Measurements from ENCODE around the gene GNG12.

DNA sequence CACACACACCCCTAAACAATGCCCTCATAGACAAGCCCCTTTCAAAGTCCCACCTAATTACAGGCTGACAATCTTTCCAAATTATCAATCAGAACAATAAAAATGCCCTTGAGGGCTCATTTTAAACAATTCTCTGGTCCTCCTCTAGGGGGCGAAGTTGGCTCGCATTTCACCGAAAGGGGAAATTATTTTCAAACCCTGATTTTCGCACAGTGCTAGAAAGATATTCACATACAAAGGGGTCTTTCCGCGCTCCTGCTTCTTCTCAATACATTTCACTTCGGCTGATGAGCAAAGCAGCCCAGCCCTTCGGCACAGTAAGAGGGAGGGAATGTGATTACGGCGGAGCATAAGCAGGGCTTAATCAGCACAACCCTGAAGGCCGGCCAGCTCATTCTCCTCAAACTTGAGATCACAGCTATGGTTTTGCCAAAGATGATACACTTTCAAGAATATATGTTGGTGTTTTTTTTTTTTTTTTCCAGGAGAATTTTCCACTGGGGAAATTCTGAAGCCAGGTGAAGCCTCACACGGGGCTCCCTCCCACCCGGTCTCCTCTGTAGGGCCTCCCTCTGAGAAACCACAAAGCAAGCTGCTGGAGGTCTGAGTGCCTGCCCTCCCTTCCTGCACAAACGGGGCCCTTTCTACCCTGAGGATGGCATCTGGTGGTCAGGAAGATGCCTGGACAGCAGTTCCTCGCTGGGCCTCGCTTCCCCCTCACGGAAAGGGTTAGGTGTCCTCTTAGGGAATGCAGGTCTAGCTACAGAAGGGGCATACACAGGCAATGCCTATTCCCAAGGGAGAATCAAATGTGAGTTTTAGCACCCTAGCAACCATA is 66.9 kb downstream of the GNG12 start:
- no peak for TF ChIP-seq ZNF324 (CRISPR knock-in tag; IDR thresholded peaks at IDR 0.05)
- no peak for TF ChIP-seq TEAD4 (IDR thresholded peaks at IDR 0.05; ENCODE audit: low read length)
- no peak for TF ChIP-seq TEAD4 (CRISPR knock-in tag; IDR thresholded peaks at IDR 0.05; ENCODE audit: borderline replicate concordance)
- TF ChIP-seq POLR2A (conservative IDR thresholded peaks at IDR 0.05), result no peak
- TF ChIP-seq CHD1 (IDR thresholded peaks at IDR 0.05; ENCODE audit: low read length), result no peak
- no peak for TF ChIP-seq SP2 (IDR thresholded peaks at IDR 0.05; ENCODE audit: extremely low read depth, low read depth, low read length, poor library complexity, severe bottlenecking)
- no peak for TF ChIP-seq HCFC1 (IDR thresholded peaks at IDR 0.05; ENCODE audit: low read depth, low read length)
- TF ChIP-seq, protein P1, sequence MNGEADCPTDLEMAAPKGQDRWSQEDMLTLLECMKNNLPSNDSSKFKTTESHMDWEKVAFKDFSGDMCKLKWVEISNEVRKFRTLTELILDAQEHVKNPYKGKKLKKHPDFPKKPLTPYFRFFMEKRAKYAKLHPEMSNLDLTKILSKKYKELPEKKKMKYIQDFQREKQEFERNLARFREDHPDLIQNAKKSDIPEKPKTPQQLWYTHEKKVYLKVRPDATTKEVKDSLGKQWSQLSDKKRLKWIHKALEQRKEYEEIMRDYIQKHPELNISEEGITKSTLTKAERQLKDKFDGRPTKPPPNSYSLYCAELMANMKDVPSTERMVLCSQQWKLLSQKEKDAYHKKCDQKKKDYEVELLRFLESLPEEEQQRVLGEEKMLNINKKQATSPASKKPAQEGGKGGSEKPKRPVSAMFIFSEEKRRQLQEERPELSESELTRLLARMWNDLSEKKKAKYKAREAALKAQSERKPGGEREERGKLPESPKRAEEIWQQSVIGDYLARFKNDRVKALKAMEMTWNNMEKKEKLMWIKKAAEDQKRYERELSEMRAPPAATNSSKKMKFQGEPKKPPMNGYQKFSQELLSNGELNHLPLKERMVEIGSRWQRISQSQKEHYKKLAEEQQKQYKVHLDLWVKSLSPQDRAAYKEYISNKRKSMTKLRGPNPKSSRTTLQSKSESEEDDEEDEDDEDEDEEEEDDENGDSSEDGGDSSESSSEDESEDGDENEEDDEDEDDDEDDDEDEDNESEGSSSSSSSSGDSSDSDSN (IDR thresholded peaks at IDR 0.05; ENCODE audit: borderline replicate concordance in 1 of 2, low read depth in 2 of 2, low read length in 2 of 2), result no peak
- TF ChIP-seq, protein P2, sequence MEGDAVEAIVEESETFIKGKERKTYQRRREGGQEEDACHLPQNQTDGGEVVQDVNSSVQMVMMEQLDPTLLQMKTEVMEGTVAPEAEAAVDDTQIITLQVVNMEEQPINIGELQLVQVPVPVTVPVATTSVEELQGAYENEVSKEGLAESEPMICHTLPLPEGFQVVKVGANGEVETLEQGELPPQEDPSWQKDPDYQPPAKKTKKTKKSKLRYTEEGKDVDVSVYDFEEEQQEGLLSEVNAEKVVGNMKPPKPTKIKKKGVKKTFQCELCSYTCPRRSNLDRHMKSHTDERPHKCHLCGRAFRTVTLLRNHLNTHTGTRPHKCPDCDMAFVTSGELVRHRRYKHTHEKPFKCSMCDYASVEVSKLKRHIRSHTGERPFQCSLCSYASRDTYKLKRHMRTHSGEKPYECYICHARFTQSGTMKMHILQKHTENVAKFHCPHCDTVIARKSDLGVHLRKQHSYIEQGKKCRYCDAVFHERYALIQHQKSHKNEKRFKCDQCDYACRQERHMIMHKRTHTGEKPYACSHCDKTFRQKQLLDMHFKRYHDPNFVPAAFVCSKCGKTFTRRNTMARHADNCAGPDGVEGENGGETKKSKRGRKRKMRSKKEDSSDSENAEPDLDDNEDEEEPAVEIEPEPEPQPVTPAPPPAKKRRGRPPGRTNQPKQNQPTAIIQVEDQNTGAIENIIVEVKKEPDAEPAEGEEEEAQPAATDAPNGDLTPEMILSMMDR (IDR thresholded peaks at IDR 0.05 in 2 of 3, conservative IDR thresholded peaks at IDR 0.05 in 1 of 3; ENCODE audit: insufficient read depth in 2 of 3, low read depth in 1 of 3, low read length in 3 of 3), result peak; percentile 63 to 87 (median 80)
- no peak for TF ChIP-seq FOSL1 (tag; conservative IDR thresholded peaks at IDR 0.05)

Measured in K562 (cell line).